Hematopoietic multipotent progenitor cell treated with erythropoietin and hydrocortisone succinate and interleukin-3 and kit ligand, for 4 days (in vitro differentiated cells): ENCODE results near the gene TGFBR3L.
A peak's percentile ranks its signal among the peaks of the same experiment; 100 is the strongest.
"Not testable (repeated sequence)": the region's sequence is repeated elsewhere in the genome, so short reads cannot be mapped to it uniquely, and the experiment has no call there.

ENCODE experiments used
- DNase-seq: peaks from one replicate; pipeline ENCODE4 v3.0.0-alpha.2; 2015

TGFBR3L gene

GRCh38 chr19:7918615-7919421 is 4.2 kb downstream of the TGFBR3L start:
- DNase-seq, result no peak

- DNase-seq, result peak; percentile 97
Observed at GRCh38 chr19:7919610-7920518, 5.2 kb downstream of the TGFBR3L start, which contains the start of gene SNAPC2. Gene SNAPC2 (plus strand): TSS chr19:7920338. CDS start chr19:7920367, 29 bp downstream.

GRCh38 chr19:7920519-7921301 is 6.1 kb downstream of the TGFBR3L start:
- DNase-seq, result peak; percentile 99

- no peak for DNase-seq
Observed at GRCh38 chr19:7921302-7921966, 6.8 kb downstream of the TGFBR3L start.

- DNase-seq, result no peak
Observed at GRCh38 chr19:7921967-7922835, 7.6 kb downstream of the TGFBR3L start.

- DNase-seq, result no peak
Observed at GRCh38 chr19:7922836-7923195, 8.2 kb downstream of the TGFBR3L start.

- no peak for DNase-seq
Observed at GRCh38 chr19:7923295-7924191, 8.9 kb downstream of the TGFBR3L start.

GRCh38 chr19:7924241-7924640 is 9.6 kb downstream of the TGFBR3L start:
- DNase-seq, result no peak

- no peak for DNase-seq
Observed at GRCh38 chr19:7924651-7925170, 10.1 kb downstream of the TGFBR3L start.

- peak; percentile 93 for DNase-seq
Observed at GRCh38 chr19:7925171-7925851, 10.7 kb downstream of the TGFBR3L start.

- DNase-seq, result peak; percentile 78
Observed at GRCh38 chr19:7926021-7926726, 11.5 kb downstream of the TGFBR3L start, which contains the start of gene CTXN1. Gene CTXN1 (minus strand): TSS chr19:7926135. CDS start chr19:7925538, 597 bp downstream.

- no peak for DNase-seq
Observed at GRCh38 chr19:7926727-7927604, 12.3 kb downstream of the TGFBR3L start.

- no peak for DNase-seq
Observed at GRCh38 chr19:7927605-7928333, 13.1 kb downstream of the TGFBR3L start.

- DNase-seq, result no peak
Observed at GRCh38 chr19:7928334-7928706, 13.7 kb downstream of the TGFBR3L start.

- DNase-seq, result peak; percentile 92
Observed at GRCh38 chr19:7928741-7929701, 14.4 kb downstream of the TGFBR3L start.

- DNase-seq, result not testable (repeated sequence)
Observed at GRCh38 chr19:7930030-7930429, 15.4 kb downstream of the TGFBR3L start.
